Right lobe of liver (tissue), 4 donors: ENCODE data around the gene ACSL1.

ENCODE experiments used
- CTCF ChIP-seq, 4 donors: fragments of 200-600 bp in 3 of 4; fragments of 450-650 bp in 1 of 4; IDR thresholded peaks; one replicate each; pipeline versions ENCODE4 v1.5.1 to v1.8.0; 2016 to 2022; ENCODE audit warnings: antibody characterized with exemption in 4 of 4, mild to moderate bottlenecking in 2 of 4
- POLR2A ChIP-seq: fragments of 450-650 bp; IDR thresholded peaks from one replicate; pipeline ENCODE4 v1.6.1; 2017; ENCODE audit warnings: antibody characterized with exemption, mild to moderate bottlenecking
- donor health status: DM: no; HTN: no; CAD: no.
- donor health status: DM: no; HTN: no; CAD: no.
- donor health status: DM: no; HTN: yes; CAD: no.

- TF ChIP-seq POLR2A (no peak), CTCF (IDR thresholded peaks at IDR 0.05) (no peak)
These were observed 28.9 kb downstream of the ACSL1 start for GRCh38 chr4:184796906-184797305.
